Liver (tissue), 3 donors: ENCODE measurements around the gene UQCRHL.
A peak's percentile ranks its signal among the peaks of the same experiment; 100 is the strongest.

Source experiments
- ATF3 ChIP-seq: IDR thresholded peaks from 2 replicates; pipeline ENCODE4 v1.6.1; 2016; ENCODE audit warnings: antibody characterized with exemption
- CTCF ChIP-seq: fragments of 150-350 bp; IDR thresholded peaks from 2 replicates; pipeline ENCODE4 v1.5.1; 2017; ENCODE audit warnings: improper control_type of control experiment, low read depth, low read length; ENCODE audit not compliant: missing input control
- FOXA1 ChIP-seq: IDR thresholded peaks from 2 replicates; pipeline ENCODE4 v1.6.1; 2016; ENCODE audit warnings: antibody characterized with exemption
- GABPA ChIP-seq, 2 donors: IDR thresholded peaks in 1 of 2; conservative IDR thresholded peaks in 1 of 2; 2 replicates each; pipeline ENCODE4 v1.6.1; 2016; ENCODE audit warnings: antibody characterized with exemption in 2 of 2, mild to moderate bottlenecking in 1 of 2, moderate library complexity in 1 of 2
- HNF4A ChIP-seq, 2 donors: conservative IDR thresholded peaks; 2 replicates each; pipeline ENCODE4 v1.6.1; 2016; ENCODE audit warnings: antibody characterized with exemption in 2 of 2, mild to moderate bottlenecking in 2 of 2
- JUND ChIP-seq, 2 donors: IDR thresholded peaks; 2 replicates each; pipeline ENCODE4 v1.6.1; 2016; ENCODE audit warnings: antibody characterized with exemption in 2 of 2
- MAX ChIP-seq: IDR thresholded peaks from 2 replicates; pipeline ENCODE4 v1.6.1; 2016; ENCODE audit warnings: antibody characterized with exemption
- NR2F2 ChIP-seq: IDR thresholded peaks from 2 replicates; pipeline ENCODE4 v1.6.1; 2016; ENCODE audit warnings: antibody characterized with exemption
- RAD21 ChIP-seq, 2 donors: IDR thresholded peaks; 2 replicates each; pipeline ENCODE4 v1.6.1; 2016; ENCODE audit warnings: antibody characterized with exemption in 2 of 2, mild to moderate bottlenecking in 2 of 2
- REST ChIP-seq: IDR thresholded peaks from 2 replicates; pipeline ENCODE4 v1.6.1; 2016; ENCODE audit warnings: antibody characterized with exemption, mild to moderate bottlenecking
- RXRA ChIP-seq, 2 donors: IDR thresholded peaks; 2 replicates each; pipeline ENCODE4 v1.6.1; 2017 to 2018; ENCODE audit warnings: antibody characterized with exemption in 2 of 2, mild to moderate bottlenecking in 1 of 2
- SP1 ChIP-seq: IDR thresholded peaks from 2 replicates; pipeline ENCODE4 v1.6.1; 2018; ENCODE audit warnings: antibody characterized with exemption, mild to moderate bottlenecking
- TAF1 ChIP-seq: conservative IDR thresholded peaks from 2 replicates; pipeline ENCODE4 v1.6.1; 2016; ENCODE audit warnings: antibody characterized with exemption, mild to moderate bottlenecking
- donor health status: healthy.
- donor health status: healthy.

GRCh38 chr1:15797614-15798390, 9.6 kb downstream of the UQCRHL start:
- TF ChIP-seq NR2F2 = no peak
- no peak for TF ChIP-seq CTCF
- peak; percentile 8 to 9 for TF ChIP-seq RXRA (IDR thresholded peaks at IDR 0.05)
- TF ChIP-seq FOXA1 = no peak
- TF ChIP-seq JUND (IDR thresholded peaks at IDR 0.05) = no peak
- TF ChIP-seq TAF1 = no peak
- no peak for TF ChIP-seq GABPA (IDR thresholded peaks at IDR 0.05 in 1 of 2, conservative IDR thresholded peaks at IDR 0.05 in 1 of 2)
- TF ChIP-seq RAD21 (IDR thresholded peaks at IDR 0.05) = no peak
- TF ChIP-seq REST = no peak
- TF ChIP-seq MAX = no peak
- TF ChIP-seq ATF3 = no peak
- TF ChIP-seq SP1 = no peak
- no peak for TF ChIP-seq HNF4A (conservative IDR thresholded peaks at IDR 0.05)
